ENCODE measurements around the gene CEP112.

CEP112 gene

DNA sequence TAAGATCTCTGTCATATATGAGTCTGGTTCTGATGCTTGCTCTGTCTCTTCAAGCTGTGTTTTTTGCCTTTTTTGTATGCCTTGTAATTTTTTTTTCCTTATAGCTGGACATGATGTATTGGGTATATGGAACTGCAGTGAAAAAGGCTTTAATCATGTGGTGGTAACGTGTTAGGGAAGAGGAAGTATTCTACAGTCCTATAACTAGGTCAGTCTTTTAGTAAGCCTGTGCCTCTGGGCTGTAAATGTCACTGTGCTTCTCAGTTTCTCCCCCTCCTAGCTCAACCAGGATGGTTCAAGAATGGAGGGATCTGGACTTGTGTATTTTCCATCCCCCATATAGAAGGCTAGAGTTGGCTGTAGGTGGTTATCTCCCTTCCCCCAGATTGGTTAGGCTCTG, 428.1 kb downstream of the CEP112 start:
- no peak overlapping the region for H3K27ac ChIP-seq
- TF ChIP-seq, protein P1, sequence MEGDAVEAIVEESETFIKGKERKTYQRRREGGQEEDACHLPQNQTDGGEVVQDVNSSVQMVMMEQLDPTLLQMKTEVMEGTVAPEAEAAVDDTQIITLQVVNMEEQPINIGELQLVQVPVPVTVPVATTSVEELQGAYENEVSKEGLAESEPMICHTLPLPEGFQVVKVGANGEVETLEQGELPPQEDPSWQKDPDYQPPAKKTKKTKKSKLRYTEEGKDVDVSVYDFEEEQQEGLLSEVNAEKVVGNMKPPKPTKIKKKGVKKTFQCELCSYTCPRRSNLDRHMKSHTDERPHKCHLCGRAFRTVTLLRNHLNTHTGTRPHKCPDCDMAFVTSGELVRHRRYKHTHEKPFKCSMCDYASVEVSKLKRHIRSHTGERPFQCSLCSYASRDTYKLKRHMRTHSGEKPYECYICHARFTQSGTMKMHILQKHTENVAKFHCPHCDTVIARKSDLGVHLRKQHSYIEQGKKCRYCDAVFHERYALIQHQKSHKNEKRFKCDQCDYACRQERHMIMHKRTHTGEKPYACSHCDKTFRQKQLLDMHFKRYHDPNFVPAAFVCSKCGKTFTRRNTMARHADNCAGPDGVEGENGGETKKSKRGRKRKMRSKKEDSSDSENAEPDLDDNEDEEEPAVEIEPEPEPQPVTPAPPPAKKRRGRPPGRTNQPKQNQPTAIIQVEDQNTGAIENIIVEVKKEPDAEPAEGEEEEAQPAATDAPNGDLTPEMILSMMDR (IDR thresholded peaks at IDR 0.05), result no peak
- no peak for TF ChIP-seq ZFX (IDR thresholded peaks at IDR 0.05; ENCODE audit: borderline replicate concordance)

DNA sequence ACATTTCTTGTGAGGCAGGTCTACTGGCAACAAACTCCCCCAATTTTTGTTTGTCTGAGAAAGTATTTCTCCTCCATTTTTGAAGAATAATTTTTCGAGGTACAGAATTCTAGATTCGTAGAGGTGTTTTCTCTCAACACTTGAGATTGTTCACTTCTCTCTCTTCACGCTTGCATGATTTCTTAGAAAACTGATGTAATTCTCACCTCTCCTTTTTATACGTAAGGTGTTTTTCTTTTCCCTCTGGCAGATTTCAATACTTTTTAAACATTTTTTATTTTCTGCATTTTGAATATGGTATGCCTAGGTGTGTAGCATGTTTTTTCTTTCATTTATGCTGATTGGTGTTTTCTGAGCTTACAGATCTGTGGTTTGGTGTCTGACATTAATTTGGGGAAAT, 429.0 kb downstream of the CEP112 start:
- H3K27ac ChIP-seq, result no peak overlapping the region
- TF ChIP-seq, protein P1 (IDR thresholded peaks at IDR 0.05), result no peak
- no peak for TF ChIP-seq ZFX (IDR thresholded peaks at IDR 0.05; ENCODE audit: borderline replicate concordance)

DNA sequence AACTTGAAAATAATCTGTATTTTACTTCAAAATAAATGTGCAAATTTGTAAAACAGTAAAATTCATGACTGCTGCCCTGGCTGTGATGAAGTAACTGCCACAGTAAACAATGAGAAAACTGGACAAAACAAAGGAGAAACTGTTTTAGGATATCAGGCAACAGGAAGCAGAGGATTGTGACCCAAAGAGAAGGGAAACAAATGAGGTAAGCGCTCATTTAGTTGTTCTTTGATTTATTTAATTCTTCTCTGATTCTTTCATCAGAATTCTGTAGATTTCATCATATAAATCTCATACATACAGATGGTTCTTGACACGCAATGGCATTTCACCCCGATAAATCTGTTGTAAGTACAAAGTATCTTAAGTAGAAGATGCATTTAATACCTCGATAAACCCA, 432.4 kb downstream of the CEP112 start:
- TF ChIP-seq, protein P1 (IDR thresholded peaks at IDR 0.05), result no peak
- no peak for TF ChIP-seq ZFX (IDR thresholded peaks at IDR 0.05; ENCODE audit: borderline replicate concordance)
- no peak overlapping the region for H3K27ac ChIP-seq

DNA sequence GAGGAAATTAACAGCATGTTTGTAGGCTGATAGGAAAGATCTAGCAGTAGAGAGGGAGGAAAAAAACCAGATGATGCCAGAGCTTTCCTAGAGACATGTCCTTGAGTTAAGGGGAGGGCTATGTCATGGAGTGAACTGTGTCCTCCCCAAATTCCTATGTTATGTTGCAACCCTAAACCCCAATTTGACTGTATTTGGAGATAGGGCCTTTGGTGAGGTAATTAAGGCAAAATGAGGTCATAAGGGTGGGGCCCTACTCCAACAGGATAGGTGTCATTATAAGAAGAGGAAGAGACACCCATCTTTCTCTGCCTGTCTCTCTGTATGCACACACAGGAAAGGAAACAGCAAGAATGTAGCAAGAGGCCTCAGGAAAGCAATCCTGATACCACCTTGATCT, 435.2 kb downstream of the CEP112 start:
- TF ChIP-seq, protein P1 (IDR thresholded peaks at IDR 0.05), result no peak
- no peak for TF ChIP-seq ZFX (IDR thresholded peaks at IDR 0.05; ENCODE audit: borderline replicate concordance)
- no peak overlapping the region for H3K27ac ChIP-seq

DNA sequence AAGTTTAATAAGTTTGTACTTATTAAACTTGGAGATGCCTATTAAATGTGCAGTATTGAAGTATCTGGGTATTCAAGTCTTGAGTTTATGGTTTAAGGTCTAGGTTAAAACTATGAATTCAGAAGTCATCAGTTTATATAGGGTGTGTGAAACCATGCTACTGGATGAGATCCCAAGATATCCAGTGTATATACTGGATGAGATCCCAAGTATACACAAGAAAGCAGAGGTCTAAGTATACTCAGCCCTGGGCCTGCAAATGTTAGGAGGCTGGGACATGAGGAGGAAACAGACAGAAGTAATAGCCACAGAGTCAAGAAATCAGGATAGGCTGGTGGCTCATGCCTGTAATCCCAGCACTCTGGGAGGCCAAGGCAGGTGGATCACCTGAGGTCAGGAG, 436.1 kb downstream of the CEP112 start:
- H3K27ac ChIP-seq, result no peak overlapping the region
- no peak for TF ChIP-seq ZFX (IDR thresholded peaks at IDR 0.05; ENCODE audit: borderline replicate concordance)
- TF ChIP-seq, protein P1 (IDR thresholded peaks at IDR 0.05), result no peak

DNA sequence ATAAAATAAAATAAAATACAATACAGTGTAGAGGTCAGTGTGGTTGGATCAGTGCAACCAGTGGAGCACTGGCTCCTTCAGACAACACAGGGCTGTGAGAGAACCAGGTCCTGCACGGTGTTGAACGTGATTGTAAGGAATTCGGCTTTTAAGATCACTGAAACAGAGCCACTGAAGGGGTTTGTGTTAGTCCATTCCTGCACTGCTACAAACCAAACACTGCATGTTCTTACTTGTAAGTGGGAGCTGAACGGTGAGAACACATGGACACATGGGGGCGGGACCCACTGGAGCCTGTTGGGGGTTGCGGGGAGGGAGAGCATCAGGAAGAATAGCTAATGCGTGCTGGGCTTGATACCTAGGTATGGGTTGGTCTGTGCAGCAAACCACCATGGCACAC, 437.3 kb downstream of the CEP112 start:
- TF ChIP-seq ZFX (IDR thresholded peaks at IDR 0.05; ENCODE audit: borderline replicate concordance), result no peak
- TF ChIP-seq, protein P1 (IDR thresholded peaks at IDR 0.05), result no peak
- no peak overlapping the region for H3K27ac ChIP-seq

DNA sequence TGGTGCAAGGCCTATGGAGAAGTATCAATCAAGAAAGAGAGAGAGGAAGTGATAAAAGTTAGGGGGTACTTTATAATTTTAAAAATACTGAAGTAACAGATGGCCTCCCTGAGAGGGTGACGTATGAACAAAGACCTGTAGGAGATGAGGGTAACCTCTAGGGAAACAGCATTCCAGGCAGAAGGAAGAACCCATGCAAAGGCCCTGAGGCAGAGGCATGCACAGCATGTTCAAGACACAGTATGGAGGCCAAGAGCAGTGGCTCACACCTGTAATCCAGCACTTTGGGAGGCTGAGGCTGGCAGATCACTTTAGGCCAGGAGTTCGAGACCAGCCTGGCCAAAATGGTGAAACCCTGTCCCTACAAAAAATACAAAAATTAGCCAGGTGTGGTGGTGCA, 437.9 kb downstream of the CEP112 start:
- TF ChIP-seq, protein P1 (IDR thresholded peaks at IDR 0.05), result no peak
- no peak overlapping the region for H3K27ac ChIP-seq
